Loucy (cell line): ENCODE results near the gene ZNF10.

Experiments used
- H2AFZ ChIP-seq: fragments of 200-600 bp; sonication (generic); 2 replicates; pipeline ENCODE4 v1.6.0; 2016; ENCODE audit warnings: antibody characterized with exemption, mild to moderate bottlenecking, low read length, moderate library complexity
- H3F3A ChIP-seq: fragments of 200-600 bp; 2 replicates; pipeline ENCODE4 v1.6.0; 2016; ENCODE audit warnings: antibody characterized with exemption, low read depth, mild to moderate bottlenecking
- H3K27me3 ChIP-seq: fragments of 200-600 bp; sonication (generic); 2 replicates; pipeline ENCODE4 v1.6.1; 2014; ENCODE audit warnings: low read length, mild to moderate bottlenecking; ENCODE audit not compliant: insufficient read depth, poor library complexity, severe bottlenecking
- H3K36me3 ChIP-seq: fragments of 200-600 bp; sonication (generic); 2 replicates; pipeline ENCODE4 v1.6.1; 2016; ENCODE audit warnings: low read length; ENCODE audit not compliant: insufficient read depth
- H3K4me1 ChIP-seq: fragments of 200-600 bp; sonication (generic); 2 replicates; pipeline ENCODE4 v1.5.1; 2014; ENCODE audit warnings: low read length, mild to moderate bottlenecking; ENCODE audit not compliant: insufficient read depth, poor library complexity, severe bottlenecking
- H3K4me2 ChIP-seq: fragments of 200-600 bp; sonication (generic); 2 replicates; pipeline ENCODE4 v1.6.0; 2014; ENCODE audit warnings: antibody characterized with exemption, low read length, low read depth, mild to moderate bottlenecking; ENCODE audit not compliant: poor library complexity, severe bottlenecking
- H3K4me3 ChIP-seq: fragments of 200-600 bp; sonication (generic); 2 replicates; pipeline ENCODE4 v1.5.1; 2014; ENCODE audit warnings: low read length, mild to moderate bottlenecking, mixed read lengths; ENCODE audit not compliant: poor library complexity, severe bottlenecking
- H3K79me2 ChIP-seq: fragments of 200-600 bp; sonication (generic); 2 replicates; pipeline ENCODE4 v1.6.1; 2014; ENCODE audit warnings: low read length; ENCODE audit not compliant: insufficient read depth
- H3K9ac ChIP-seq: fragments of 200-600 bp; sonication (generic); 2 replicates; pipeline ENCODE4 v1.6.0; 2014; ENCODE audit warnings: mild to moderate bottlenecking, low read depth, low read length, moderate library complexity; ENCODE audit not compliant: poor library complexity, severe bottlenecking
- H3K9me2 ChIP-seq: fragments of 200-600 bp; sonication (generic); replicated peaks from 2 replicates; pipeline ENCODE4 v1.6.1; 2016; ENCODE audit warnings: low read depth, low read length, mixed read lengths
- H3K9me3 ChIP-seq: fragments of 200-600 bp; sonication (generic); 2 replicates; pipeline ENCODE4 v1.6.1; 2014; ENCODE audit warnings: mild to moderate bottlenecking, antibody characterized with exemption, low read length, low read depth; ENCODE audit not compliant: insufficient read depth
- H4K20me1 ChIP-seq: fragments of 200-600 bp; sonication (generic); 2 replicates; pipeline ENCODE4 v1.6.0; 2014; ENCODE audit warnings: antibody characterized with exemption, low read length, mild to moderate bottlenecking; ENCODE audit not compliant: insufficient read depth, poor library complexity, severe bottlenecking
- EZH2phosphoT487 ChIP-seq: fragments of 200-600 bp; IDR thresholded peaks from 2 replicates; pipeline ENCODE4 v1.6.1; 2018; ENCODE audit warnings: antibody characterized with exemption, mild to moderate bottlenecking, moderate library complexity, borderline replicate concordance
- TF ChIP-seq, protein P1 (sequence below): fragments of 200-600 bp; sonication (generic); conservative IDR thresholded peaks from 2 replicates; pipeline ENCODE4 v1.5.1; 2014; ENCODE audit warnings: mild to moderate bottlenecking, antibody characterized with exemption, low read length

ZNF10 gene

GRCh38 chr12:133105620-133106019, 24.8 kb upstream of the ZNF10 start:
- Histone ChIP-seq H3F3A (no peaks in the 10 kb centered on the region), H3K9me2 (no peaks in the 10 kb centered on the region), H3K36me3 (peaks cover 35% of the 10 kb centered on the region), H3K79me2 (no peaks in the 10 kb centered on the region), H3K9ac (no peak overlapping the region), H3K27me3 (peaks cover 7% of the 10 kb centered on the region), H4K20me1 (no peaks in the 10 kb centered on the region), H3K9me3 (peaks cover 88% of the 10 kb centered on the region), H3K4me1 (no peaks in the 10 kb centered on the region), H3K4me3 (no peak overlapping the region), H3K4me2 (no peak overlapping the region), H2AFZ (no peak overlapping the region)
- TF ChIP-seq EZH2phosphoT487 = no peak
- TF ChIP-seq, protein P1, sequence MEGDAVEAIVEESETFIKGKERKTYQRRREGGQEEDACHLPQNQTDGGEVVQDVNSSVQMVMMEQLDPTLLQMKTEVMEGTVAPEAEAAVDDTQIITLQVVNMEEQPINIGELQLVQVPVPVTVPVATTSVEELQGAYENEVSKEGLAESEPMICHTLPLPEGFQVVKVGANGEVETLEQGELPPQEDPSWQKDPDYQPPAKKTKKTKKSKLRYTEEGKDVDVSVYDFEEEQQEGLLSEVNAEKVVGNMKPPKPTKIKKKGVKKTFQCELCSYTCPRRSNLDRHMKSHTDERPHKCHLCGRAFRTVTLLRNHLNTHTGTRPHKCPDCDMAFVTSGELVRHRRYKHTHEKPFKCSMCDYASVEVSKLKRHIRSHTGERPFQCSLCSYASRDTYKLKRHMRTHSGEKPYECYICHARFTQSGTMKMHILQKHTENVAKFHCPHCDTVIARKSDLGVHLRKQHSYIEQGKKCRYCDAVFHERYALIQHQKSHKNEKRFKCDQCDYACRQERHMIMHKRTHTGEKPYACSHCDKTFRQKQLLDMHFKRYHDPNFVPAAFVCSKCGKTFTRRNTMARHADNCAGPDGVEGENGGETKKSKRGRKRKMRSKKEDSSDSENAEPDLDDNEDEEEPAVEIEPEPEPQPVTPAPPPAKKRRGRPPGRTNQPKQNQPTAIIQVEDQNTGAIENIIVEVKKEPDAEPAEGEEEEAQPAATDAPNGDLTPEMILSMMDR = no peak

DNA sequence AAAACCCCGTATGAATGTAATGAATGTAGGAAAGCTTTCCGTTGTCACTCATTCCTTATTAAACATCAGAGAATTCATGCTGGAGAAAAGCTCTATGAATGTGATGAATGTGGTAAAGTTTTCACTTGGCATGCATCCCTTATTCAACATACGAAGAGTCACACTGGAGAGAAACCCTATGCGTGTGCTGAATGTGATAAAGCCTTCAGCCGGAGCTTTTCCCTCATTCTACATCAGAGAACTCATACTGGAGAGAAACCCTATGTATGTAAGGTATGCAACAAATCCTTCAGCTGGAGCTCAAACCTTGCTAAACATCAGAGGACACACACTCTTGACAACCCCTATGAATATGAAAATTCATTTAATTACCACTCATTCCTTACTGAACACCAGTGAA, 24.2 kb upstream of the ZNF10 start:
- Histone ChIP-seq H3K36me3 (peaks cover 31% of the 10 kb centered on the region), H4K20me1 (no peaks in the 10 kb centered on the region), H3K9ac (no peak overlapping the region), H3K4me1 (no peaks in the 10 kb centered on the region), H3K4me2 (no peak overlapping the region), H3F3A (no peaks in the 10 kb centered on the region), H3K9me3 (peaks cover 86% of the 10 kb centered on the region), H2AFZ (no peak overlapping the region), H3K27me3 (peaks cover 7% of the 10 kb centered on the region), H3K79me2 (no peaks in the 10 kb centered on the region), H3K4me3 (no peak overlapping the region), H3K9me2 (no peaks in the 10 kb centered on the region)
- TF ChIP-seq, protein P1 = no peak
- no peak for TF ChIP-seq EZH2phosphoT487

- Histone ChIP-seq H3F3A (no peaks in the 10 kb centered on the region), H3K9ac (no peak overlapping the region), H3K4me3 (no peak overlapping the region), H4K20me1 (no peaks in the 10 kb centered on the region), H2AFZ (no peak overlapping the region), H3K9me3 (peaks cover 79% of the 10 kb centered on the region), H3K79me2 (no peaks in the 10 kb centered on the region), H3K27me3 (peaks cover 7% of the 10 kb centered on the region), H3K9me2 (no peaks in the 10 kb centered on the region), H3K4me2 (no peak overlapping the region), H3K36me3 (peaks cover 25% of the 10 kb centered on the region), H3K4me1 (no peaks in the 10 kb centered on the region)
- no peak for TF ChIP-seq EZH2phosphoT487
- TF ChIP-seq, protein P1 = no peak
These were observed 23.3 kb upstream of the ZNF10 start for GRCh38 chr12:133107121-133107520.
